Muscle of leg (tissue), 11 donors: ENCODE measurements around the gene HCRTR1. TPM values are rescaled to one million over a fixed set of nuclear protein-coding genes. Genes with fewer than 3 reads are reported as not detected.

Experiments
- DNase-seq: peaks from one replicate; pipeline ENCODE4 v3.0.0; 2013
- H3K27ac ChIP-seq: one replicate; pipeline ENCODE4 v1.5.1; 2013; ENCODE audit warnings: mild to moderate bottlenecking, low read length, control low read depth
- H3K27me3 ChIP-seq: one replicate; pipeline ENCODE4 v1.6.1; 2013; ENCODE audit warnings: low read length; ENCODE audit not compliant: control insufficient read depth, insufficient read depth
- H3K36me3 ChIP-seq: one replicate; pipeline ENCODE4 v1.6.1; 2013; ENCODE audit warnings: low read length; ENCODE audit not compliant: control insufficient read depth, insufficient read depth
- H3K4me1 ChIP-seq: one replicate; pipeline ENCODE4 v1.6.1; 2013; ENCODE audit warnings: low read length; ENCODE audit not compliant: control insufficient read depth, insufficient read depth
- H3K4me3 ChIP-seq: one replicate; pipeline ENCODE4 v1.5.1; 2013; ENCODE audit warnings: low read length, control low read depth
- H3K9me3 ChIP-seq: replicated peaks from 2 replicates; pipeline ENCODE4 v1.6.1; 2013; ENCODE audit warnings: low read depth, low read length; ENCODE audit not compliant: control insufficient read depth
- WGBS: methylation state at CpG from one replicate; pipeline ENCODE4 v1.1.5; 2013; ENCODE audit warnings: missing lambda C conversion rate; ENCODE audit not compliant: insufficient coverage; 5-methylcytosine and 5-hydroxymethylcytosine counted together
- polyA plus RNA-seq, 8 donors: library from polyadenylated mRNA; unstranded; fragments of 120-200 nt; gene quantifications; one replicate each; pipeline versions ENCODE4 v1.2.1 to v1.2.3, GENCODE V29; 2013; ENCODE audit warnings: inconsistent platforms in 1 of 8, low replicate concordance in 1 of 8; ENCODE audit not compliant: insufficient read length in 8 of 8, insufficient read depth in 1 of 8
- total RNA-seq: library from RNA; stranded (reverse); fragments of 120-200 nt; gene quantifications from one replicate; pipeline ENCODE4 v1.2.4, GENCODE V29; 2013

Gene HCRTR1
- total and polyA plus RNA-seq, 9 donors, result 0.04 to 0.37 (median 0.16) TPM

DNA sequence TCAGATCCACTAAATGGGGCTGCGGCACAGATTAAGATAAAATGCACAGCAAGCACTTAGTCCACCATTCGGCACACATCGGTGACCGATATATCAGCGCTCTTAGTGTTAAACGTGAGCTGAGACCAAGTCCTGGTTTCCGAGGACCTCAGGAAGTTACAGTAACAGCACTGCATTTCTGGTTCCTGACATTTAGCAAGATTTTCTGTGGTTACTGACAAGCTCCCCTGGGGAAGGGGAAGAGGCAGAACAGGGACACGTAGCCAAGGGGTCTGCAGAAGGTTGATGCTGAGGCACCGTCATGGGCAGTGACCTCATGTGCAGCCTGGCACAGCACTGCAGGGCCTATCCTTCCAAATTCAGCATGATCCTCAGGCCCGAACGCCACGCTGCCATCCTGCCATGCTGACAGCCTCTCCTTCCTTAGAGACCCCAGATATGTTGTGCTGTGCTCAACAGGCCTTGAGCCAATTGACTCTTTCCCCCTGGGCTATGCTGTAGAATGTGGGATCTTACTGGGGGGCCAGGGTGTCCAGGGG is 40.6 kb downstream of the HCRTR1 start:
- WGBS, result 84% methylated on average over 8 of the region's 12 CpGs
- H3K27ac ChIP-seq, result peak overlapping the region; percentile 48

DNA sequence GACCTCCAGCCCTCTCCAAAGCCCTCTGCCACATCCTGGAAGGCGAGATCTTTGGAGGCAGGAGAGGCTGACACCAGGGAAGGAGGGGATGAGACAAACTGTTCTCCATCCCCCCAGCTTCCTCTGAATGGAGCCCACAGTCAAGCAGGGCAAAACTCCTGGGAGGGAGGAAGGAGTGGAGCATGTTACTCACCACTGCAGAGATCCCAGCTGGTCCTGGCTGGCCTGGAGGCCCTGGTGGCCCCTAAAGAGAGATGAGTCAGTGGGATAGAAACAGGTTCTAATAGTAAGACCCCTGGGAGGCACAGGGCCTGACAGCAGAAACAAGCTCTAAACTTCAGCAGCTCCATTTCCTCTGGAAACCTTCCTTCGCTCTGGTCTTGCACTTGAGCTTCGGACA is 41.2 kb downstream of the HCRTR1 start:
- Histone ChIP-seq H3K4me3 (no peak overlapping the region), H3K27ac (no peak overlapping the region), H3K36me3 (peaks cover 79% of the 10 kb centered on the region), H3K27me3 (no peaks in the 10 kb centered on the region), H3K9me3 (no peaks in the 10 kb centered on the region), H3K4me1 (peaks cover 31% of the 10 kb centered on the region)
- no peak for DNase-seq
- no CpG with 5 or more reads among the region's 3 CpGs for WGBS

More for the DNA sequence above, 40.6 kb downstream of the HCRTR1 start:
- Histone ChIP-seq H3K4me1 (peaks cover 31% of the 10 kb centered on the region), H3K27me3 (no peaks in the 10 kb centered on the region), H3K36me3 (peaks cover 85% of the 10 kb centered on the region), H3K4me3 (no peak overlapping the region), H3K9me3 (no peaks in the 10 kb centered on the region)
- no peak for DNase-seq

DNA sequence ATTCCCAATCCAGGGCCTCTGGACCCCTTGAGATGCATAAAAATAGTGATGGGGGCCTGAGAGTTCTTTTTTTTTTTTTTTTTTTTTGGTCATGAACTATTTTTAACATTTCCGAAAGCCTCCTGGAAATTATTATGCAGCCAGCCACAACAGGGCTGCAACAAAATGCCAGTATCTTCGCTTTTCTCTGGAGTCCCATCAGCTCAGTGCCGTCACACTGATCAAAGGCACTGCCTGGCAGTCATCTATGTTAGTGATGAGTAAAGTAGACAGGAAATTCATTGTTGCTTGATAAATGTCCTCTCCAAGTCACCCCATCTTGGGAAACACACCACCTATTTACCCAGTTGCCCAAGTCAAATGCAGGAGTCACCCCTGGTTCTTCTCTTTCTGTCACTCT is 42.4 kb downstream of the HCRTR1 start:
- Histone ChIP-seq H3K4me1 (peaks cover 37% of the 10 kb centered on the region), H3K36me3 (peaks cover 74% of the 10 kb centered on the region), H3K27ac (peak overlapping the region; percentile 42), H3K27me3 (no peaks in the 10 kb centered on the region), H3K4me3 (no peak overlapping the region), H3K9me3 (no peaks in the 10 kb centered on the region)
- DNase-seq, result no peak
- 86% methylated on average over 2 of the region's 3 CpGs for WGBS

DNA sequence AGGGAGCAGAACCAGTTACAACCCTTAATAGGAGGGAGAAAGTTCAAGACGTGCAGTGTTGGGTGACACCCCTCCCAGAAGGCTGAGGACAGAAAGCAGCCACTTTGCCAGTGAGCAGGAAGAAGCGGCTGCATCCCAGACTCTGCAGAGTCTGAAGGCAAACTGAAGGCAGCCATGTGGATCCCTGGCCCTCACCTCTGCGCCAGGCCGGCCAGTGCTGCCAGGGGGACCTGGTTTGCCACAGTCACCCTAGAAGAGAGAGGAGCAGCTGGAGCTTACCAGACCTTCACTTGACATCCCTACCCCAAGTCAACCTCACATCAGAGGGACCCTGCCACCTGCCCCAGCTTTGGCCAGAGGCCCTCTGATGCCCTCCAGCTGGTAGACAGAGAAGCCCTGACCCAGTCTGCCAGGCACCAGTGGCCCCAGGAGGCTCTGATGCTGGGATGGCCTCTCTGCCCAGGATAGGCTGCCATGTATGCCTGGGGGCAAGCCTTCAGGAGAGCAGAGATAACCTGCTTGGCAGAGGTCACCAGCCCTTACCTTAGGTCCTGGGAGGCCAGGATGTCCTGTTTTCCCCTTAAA is 43.5 kb downstream of the HCRTR1 start:
- 74% methylated on average over 3 of the region's 4 CpGs for WGBS
- Histone ChIP-seq H3K4me3 (no peak overlapping the region), H3K36me3 (peaks cover 71% of the 10 kb centered on the region), H3K27me3 (no peaks in the 10 kb centered on the region), H3K9me3 (no peaks in the 10 kb centered on the region), H3K4me1 (peaks cover 39% of the 10 kb centered on the region), H3K27ac (no peak overlapping the region)
- no peak for DNase-seq

- no peak overlapping the region for H3K27ac ChIP-seq
Measured at GRCh38 chr1:31661856-31662255, 44.4 kb downstream of the HCRTR1 start.

GRCh38 chr1:31662463-31662862 is 45.0 kb downstream of the HCRTR1 start:
- DNase-seq, result no peak
- 76% methylated on average over 12 of the region's 12 CpGs for WGBS

More at GRCh38 chr1:31661856-31662255, 44.4 kb downstream of the HCRTR1 start:
- H3K4me1 ChIP-seq, result peaks cover 46% of the 10 kb centered on the region
- 60% methylated on average over 1 of the region's 6 CpGs for WGBS
- peaks cover 66% of the 10 kb centered on the region for H3K36me3 ChIP-seq
- H3K9me3 ChIP-seq, result no peaks in the 10 kb centered on the region
- H3K4me3 ChIP-seq, result no peak overlapping the region
- no peak for DNase-seq
- no peaks in the 10 kb centered on the region for H3K27me3 ChIP-seq

DNA sequence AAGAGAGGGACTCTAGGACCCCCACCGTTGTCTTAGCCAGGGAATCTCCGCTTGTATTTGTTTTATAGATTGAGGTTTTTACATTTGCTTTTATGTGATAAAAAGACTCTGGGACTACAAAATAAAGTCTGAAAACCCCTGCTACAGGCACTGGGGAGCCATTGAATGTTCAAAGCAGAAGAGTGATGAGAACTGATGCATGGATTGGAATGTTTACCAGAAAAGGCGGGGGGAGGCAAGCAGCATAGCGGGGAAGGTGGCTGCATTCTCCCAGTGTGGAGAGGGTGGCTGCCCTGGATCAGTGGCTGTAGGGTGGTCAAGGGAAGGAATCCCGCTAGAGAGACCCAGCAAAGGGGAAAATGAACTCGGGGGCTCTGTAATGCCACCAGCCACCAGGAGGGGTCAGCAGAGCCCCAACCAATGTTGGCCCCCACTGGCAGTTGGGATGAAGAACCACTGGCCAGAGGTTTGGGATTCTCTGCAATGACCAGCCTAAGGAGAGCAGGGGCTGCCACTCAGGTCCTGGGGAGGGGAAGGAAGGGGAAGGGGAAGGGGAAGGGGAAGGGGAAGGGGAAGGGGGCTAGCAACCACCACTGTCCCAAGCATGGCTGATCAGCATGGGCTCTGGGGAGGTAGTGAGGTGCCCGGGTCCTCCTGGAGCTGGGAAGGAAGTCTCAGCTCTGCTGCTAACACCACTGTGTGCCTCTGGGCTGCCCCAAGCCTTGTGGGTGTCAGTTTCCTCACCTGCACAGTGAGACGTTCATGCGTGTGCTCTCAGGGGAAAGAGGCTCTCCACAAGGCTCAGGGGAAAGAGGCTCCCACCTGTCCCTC is 46.3 kb downstream of the HCRTR1 start:
- Histone ChIP-seq H3K36me3 (peaks cover 59% of the 10 kb centered on the region), H3K4me1 (peaks cover 58% of the 10 kb centered on the region), H3K27me3 (no peaks in the 10 kb centered on the region), H3K27ac (no peak overlapping the region), H3K4me3 (no peak overlapping the region), H3K9me3 (no peaks in the 10 kb centered on the region)
- WGBS, result 29% methylated on average over 9 of the region's 9 CpGs
- DNase-seq, result peak; percentile 72

More at GRCh38 chr1:31662463-31662862, 45.0 kb downstream of the HCRTR1 start:
- peaks cover 52% of the 10 kb centered on the region for H3K4me1 ChIP-seq
- H3K9me3 ChIP-seq, result no peaks in the 10 kb centered on the region
- H3K27ac ChIP-seq, result no peak overlapping the region
- peaks cover 67% of the 10 kb centered on the region for H3K36me3 ChIP-seq
- H3K4me3 ChIP-seq, result no peak overlapping the region
- no peaks in the 10 kb centered on the region for H3K27me3 ChIP-seq

- H3K27me3 ChIP-seq, result no peaks in the 10 kb centered on the region
- no peak for DNase-seq
- H3K9me3 ChIP-seq, result no peaks in the 10 kb centered on the region
- H3K4me3 ChIP-seq, result no peak overlapping the region
- H3K4me1 ChIP-seq, result peaks cover 61% of the 10 kb centered on the region
- WGBS, result 61% methylated on average over 9 of the region's 9 CpGs
- H3K27ac ChIP-seq, result peak overlapping the region; percentile 29
- H3K36me3 ChIP-seq, result peaks cover 58% of the 10 kb centered on the region
Measured at GRCh38 chr1:31664528-31664927, 47.0 kb downstream of the HCRTR1 start.

GRCh38 chr1:31665234-31665878 is 47.9 kb downstream of the HCRTR1 start:
- peak; percentile 89 for DNase-seq
- H3K27ac ChIP-seq, result peak overlapping the region; percentile 80
- peaks cover 50% of the 10 kb centered on the region for H3K36me3 ChIP-seq
- H3K4me3 ChIP-seq, result no peak overlapping the region
- H3K27me3 ChIP-seq, result no peaks in the 10 kb centered on the region
- no peaks in the 10 kb centered on the region for H3K9me3 ChIP-seq
- WGBS, result 10% methylated on average over 3 of the region's 7 CpGs
- H3K4me1 ChIP-seq, result peaks cover 68% of the 10 kb centered on the region
